Mesenchymal stem cell (in vitro differentiated cells and primary cell): ENCODE data around the gene MED26.

Experiments
- DNase-seq: peaks from one replicate; pipeline ENCODE4 v3.0.0-alpha.2; 2013
- H2AFZ ChIP-seq: one replicate; pipeline ENCODE4 v1.6.1; 2013; ENCODE audit warnings: low read depth, mild to moderate bottlenecking, control low read depth, inconsistent platforms, low read length, moderate library complexity
- H2AK5ac ChIP-seq: 2 replicates; pipeline ENCODE4 v1.6.1; 2013; ENCODE audit warnings: low read length, moderate library complexity, mild to moderate bottlenecking, inconsistent platforms; ENCODE audit not compliant: severe bottlenecking
- H2BK120ac ChIP-seq: one replicate; pipeline ENCODE4 v1.6.1; 2013; ENCODE audit warnings: low read depth, mild to moderate bottlenecking, inconsistent platforms, low read length, moderate library complexity
- H2BK12ac ChIP-seq, 2 experiments: one replicate each; pipeline ENCODE4 v1.6.1; 2013; ENCODE audit warnings: inconsistent platforms in 2 of 2, low read length in 2 of 2, mild to moderate bottlenecking in 2 of 2, moderate library complexity in 2 of 2, control low read depth in 1 of 2
- H2BK15ac ChIP-seq: one replicate; pipeline ENCODE4 v1.6.1; 2013; ENCODE audit warnings: mild to moderate bottlenecking, low read depth, inconsistent platforms; ENCODE audit not compliant: poor library complexity, severe bottlenecking
- H2BK5ac ChIP-seq: 2 replicates; pipeline ENCODE4 v1.6.1; 2013; ENCODE audit warnings: low read depth, mild to moderate bottlenecking, low read length, control low read depth, inconsistent platforms; ENCODE audit not compliant: poor library complexity, severe bottlenecking
- H3K14ac ChIP-seq, 2 experiments: one replicate each; pipeline ENCODE4 v1.6.1; 2013; ENCODE audit warnings: inconsistent platforms in 2 of 2, low read length in 2 of 2, control low read depth in 1 of 2, mild to moderate bottlenecking in 1 of 2, moderate library complexity in 1 of 2
- H3K18ac ChIP-seq, 2 experiments: one replicate each; pipeline ENCODE4 v1.6.1; 2013; ENCODE audit warnings: inconsistent platforms in 2 of 2, low read length in 2 of 2, control low read depth in 1 of 2, low read depth in 1 of 2, mild to moderate bottlenecking in 1 of 2
- H3K23ac ChIP-seq, 2 experiments: one replicate each; pipeline ENCODE4 v1.6.1; 2013; ENCODE audit warnings: inconsistent platforms in 2 of 2, low read length in 2 of 2, mild to moderate bottlenecking in 2 of 2, moderate library complexity in 2 of 2, control low read depth in 1 of 2
- H3K27ac ChIP-seq: 2 replicates; pipeline ENCODE4 v1.5.1; 2013; ENCODE audit warnings: mild to moderate bottlenecking, moderate library complexity, low read length, control low read depth, inconsistent platforms; ENCODE audit not compliant: poor library complexity, severe bottlenecking
- H3K27me3 ChIP-seq, 2 experiments: 2 replicates each; pipeline versions ENCODE4 v1.6.1 to v1.7.0; 2013; ENCODE audit warnings: low read length in 2 of 2, mild to moderate bottlenecking in 2 of 2, moderate library complexity in 2 of 2, control low read depth in 1 of 2, inconsistent platforms in 1 of 2; ENCODE audit not compliant: control insufficient read depth in 1 of 2, insufficient read depth in 1 of 2
- H3K36me3 ChIP-seq, 2 experiments: 2 replicates each; pipeline versions ENCODE4 v1.6.1 to v1.7.0; 2013; ENCODE audit warnings: low read length in 2 of 2, control low read depth in 1 of 2, inconsistent platforms in 1 of 2, low read depth in 1 of 2, mild to moderate bottlenecking in 1 of 2; ENCODE audit not compliant: insufficient read depth in 2 of 2, control insufficient read depth in 1 of 2
- H3K4ac ChIP-seq, 2 experiments: one replicate each; pipeline ENCODE4 v1.6.1; 2013; ENCODE audit warnings: inconsistent platforms in 2 of 2, low read length in 2 of 2, mild to moderate bottlenecking in 2 of 2, moderate library complexity in 2 of 2, control low read depth in 1 of 2, low read depth in 1 of 2
- H3K4me1 ChIP-seq: 2 replicates; pipeline ENCODE4 v1.6.1; 2013; ENCODE audit warnings: low read depth, low read length, control low read depth; ENCODE audit not compliant: control insufficient read depth, insufficient read depth
- H3K4me2 ChIP-seq: 2 replicates; pipeline ENCODE4 v1.6.1; 2013; ENCODE audit warnings: low read length, mild to moderate bottlenecking, inconsistent platforms; ENCODE audit not compliant: poor library complexity, severe bottlenecking
- H3K4me3 ChIP-seq, 2 experiments: 2 replicates each; pipeline versions ENCODE4 v1.5.1 to v1.7.0; 2013; ENCODE audit warnings: low read length in 2 of 2, mild to moderate bottlenecking in 2 of 2, control low read depth in 1 of 2, low read depth in 1 of 2; ENCODE audit not compliant: insufficient read depth in 1 of 2
- H3K79me1 ChIP-seq: replicated peaks from 2 replicates; pipeline ENCODE4 v1.6.1; 2013; ENCODE audit warnings: mild to moderate bottlenecking, control low read depth, low read length, inconsistent platforms; ENCODE audit not compliant: poor library complexity, severe bottlenecking
- H3K9ac ChIP-seq: 2 replicates; pipeline ENCODE4 v1.7.0; 2013; ENCODE audit warnings: mild to moderate bottlenecking, low read length, moderate library complexity
- H3K9me3 ChIP-seq: 2 replicates; pipeline ENCODE4 v1.7.0; 2013; ENCODE audit warnings: mild to moderate bottlenecking, low read length; ENCODE audit not compliant: control insufficient read depth
- H4K8ac ChIP-seq: one replicate; pipeline ENCODE4 v1.6.1; 2013; ENCODE audit warnings: inconsistent platforms, mild to moderate bottlenecking, low read length, moderate library complexity
- H4K91ac ChIP-seq: one replicate; pipeline ENCODE4 v1.6.1; 2013; ENCODE audit warnings: mild to moderate bottlenecking, low read length, inconsistent platforms
- WGBS: methylation state at CpG from one replicate; pipeline ENCODE4 v1.1.7; 2013; ENCODE audit warnings: mixed read lengths; 5-methylcytosine and 5-hydroxymethylcytosine counted together

MED26 gene

DNA sequence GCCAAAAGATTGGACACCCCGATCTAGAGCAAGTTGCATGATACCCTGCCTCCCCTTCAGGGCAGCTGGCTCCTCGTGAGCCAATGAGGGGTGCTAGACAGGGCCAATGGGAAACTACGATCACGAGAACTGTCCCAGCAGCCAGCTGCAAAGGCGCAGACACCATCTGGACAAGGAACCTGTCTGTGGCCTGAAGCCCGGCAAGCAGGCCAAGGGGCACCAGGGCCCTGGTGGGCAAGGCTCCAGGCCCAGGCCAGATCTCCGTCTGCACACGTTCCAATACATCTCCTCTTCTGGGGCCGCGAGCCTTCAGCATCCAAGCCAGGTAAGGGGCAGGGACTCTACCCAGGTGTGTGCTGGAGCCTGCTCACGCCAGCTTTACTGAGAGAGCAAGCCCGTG, 20.2 kb downstream of the MED26 start:
- Histone ChIP-seq H2AK5ac (no peak overlapping the region), H2BK12ac (peak overlapping the region; percentile 82 to 90), H3K4me1 (peaks cover 16% of the 10 kb centered on the region), H3K14ac (peak overlapping the region in 1 of 2 experiments; percentile 92), H2BK5ac (no peak overlapping the region), H2BK120ac (peak overlapping the region; percentile 91), H3K4me2 (no peak overlapping the region), H3K9me3 (no peaks in the 10 kb centered on the region), H4K91ac (peak overlapping the region; percentile 53), H3K27ac (no peak overlapping the region), H4K8ac (no peak overlapping the region), H3K36me3 (peaks cover 4 to 18% of the 10 kb centered on the region in 2 experiments), H3K27me3 (no peaks in the 10 kb centered on the region), H3K4me3 (no peak overlapping the region), H2AFZ (no peak overlapping the region), H3K23ac (peak overlapping the region in 1 of 2 experiments; percentile 63), H3K9ac (no peak overlapping the region), H3K79me1 (peaks cover 38% of the 10 kb centered on the region), H3K18ac (peak overlapping the region; percentile 6 to 90), H3K4ac (peak overlapping the region; percentile 3 to 40), H2BK15ac (peak overlapping the region; percentile 34)
- 97% methylated on average over 10 of the region's 12 CpGs for WGBS
- no peak for DNase-seq

DNA sequence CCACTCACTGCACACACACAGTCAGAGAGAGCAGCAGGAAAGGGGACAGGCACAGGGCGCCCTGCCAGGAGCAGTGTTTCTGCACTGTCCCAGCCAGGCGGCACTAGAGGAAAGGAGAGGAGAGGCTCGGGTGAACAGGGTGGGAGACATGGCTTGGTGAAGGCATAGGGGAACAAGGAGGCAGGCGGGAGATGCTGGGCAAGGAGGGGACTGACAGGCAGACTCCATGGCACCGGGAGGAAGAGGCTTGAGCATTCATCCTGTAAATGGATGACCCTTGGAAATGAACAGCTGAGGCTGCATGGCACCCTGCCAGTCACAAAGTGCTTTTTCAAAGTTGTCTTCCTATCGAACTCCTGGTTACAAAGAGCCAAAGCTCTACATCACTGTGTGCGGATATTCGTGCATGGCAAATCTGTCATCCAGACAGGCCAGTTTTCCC, 22.4 kb downstream of the MED26 start:
- Histone ChIP-seq H2BK120ac (no peak overlapping the region), H2BK15ac (peak overlapping the region; percentile 30), H2BK12ac (peak overlapping the region in 1 of 2 experiments; percentile 91), H2AFZ (peak overlapping the region; percentile 14), H3K9me3 (no peaks in the 10 kb centered on the region), H3K27ac (no peak overlapping the region), H4K8ac (peak overlapping the region; percentile 5), H3K4me1 (peaks cover 21% of the 10 kb centered on the region), H3K4me3 (no peak overlapping the region), H3K79me1 (peaks cover 40% of the 10 kb centered on the region), H3K23ac (peak overlapping the region in 1 of 2 experiments; percentile 94), H3K4me2 (no peak overlapping the region), H2AK5ac (no peak overlapping the region), H3K9ac (no peak overlapping the region), H3K14ac (peak overlapping the region in 1 of 2 experiments; percentile 70), H3K18ac (peak overlapping the region; percentile 30 to 46), H2BK5ac (no peak overlapping the region), H4K91ac (peak overlapping the region; percentile 78), H3K27me3 (no peaks in the 10 kb centered on the region), H3K36me3 (peaks cover 4 to 27% of the 10 kb centered on the region in 2 experiments), H3K4ac (peak overlapping the region in 1 of 2 experiments; percentile 81)
- 87% methylated on average over 8 of the region's 8 CpGs for WGBS
- DNase-seq = no peak

DNA sequence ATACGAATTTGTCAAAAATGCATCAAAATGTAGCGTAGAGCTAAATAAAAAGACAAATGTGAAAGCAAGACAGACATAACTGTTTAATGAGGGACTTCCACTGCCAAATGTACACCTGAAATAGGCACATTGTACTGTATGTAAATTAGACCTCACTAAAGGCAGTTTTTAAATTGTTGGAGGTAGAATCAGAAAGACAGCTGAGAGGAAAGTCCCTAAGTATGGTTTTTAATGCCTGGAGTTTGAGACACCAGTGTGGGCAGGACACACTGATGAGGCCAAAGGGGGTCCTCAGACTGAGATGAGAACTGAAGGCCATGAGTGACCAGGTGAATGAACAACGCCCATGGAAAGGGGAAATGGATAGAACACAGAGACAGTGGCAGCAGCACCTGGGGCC, 22.9 kb downstream of the MED26 start:
- H3K14ac ChIP-seq = no peak overlapping the region
- H3K79me1 ChIP-seq = peaks cover 44% of the 10 kb centered on the region
- H4K8ac ChIP-seq = no peak overlapping the region
- H3K4me1 ChIP-seq = peaks cover 22% of the 10 kb centered on the region
- H3K23ac ChIP-seq = no peak overlapping the region
- no peak overlapping the region for H2AK5ac ChIP-seq
- no peaks in the 10 kb centered on the region for H3K27me3 ChIP-seq
- no peak overlapping the region for H3K4me2 ChIP-seq
- no peak overlapping the region for H2BK120ac ChIP-seq
- WGBS = 98% methylated on average over 3 of the region's 3 CpGs
- peaks cover 4 to 27% of the 10 kb centered on the region in 2 experiments for H3K36me3 ChIP-seq
- H3K4ac ChIP-seq = peak overlapping the region in 1 of 2 experiments; percentile 81
- H3K18ac ChIP-seq = peak overlapping the region in 1 of 2 experiments; percentile 30
- no peak overlapping the region for H2AFZ ChIP-seq
- H3K9me3 ChIP-seq = no peaks in the 10 kb centered on the region
- DNase-seq = no peak
- peak overlapping the region; percentile 30 for H2BK15ac ChIP-seq
- no peak overlapping the region for H3K27ac ChIP-seq
- peak overlapping the region in 1 of 2 experiments; percentile 91 for H2BK12ac ChIP-seq
- peak overlapping the region; percentile 78 for H4K91ac ChIP-seq
- no peak overlapping the region for H2BK5ac ChIP-seq
- H3K4me3 ChIP-seq = no peak overlapping the region
- no peak overlapping the region for H3K9ac ChIP-seq

GRCh38 chr19:16604615-16605014, 23.4 kb downstream of the MED26 start:
- Histone ChIP-seq H3K79me1 (peaks cover 44% of the 10 kb centered on the region), H4K91ac (no peak overlapping the region), H2AK5ac (no peak overlapping the region), H2AFZ (no peak overlapping the region), H3K18ac (peak overlapping the region in 1 of 2 experiments; percentile 29), H3K23ac (peak overlapping the region in 1 of 2 experiments; percentile 74), H3K4me2 (no peak overlapping the region), H3K14ac (peak overlapping the region in 1 of 2 experiments; percentile 11), H3K36me3 (peaks cover 4 to 27% of the 10 kb centered on the region in 2 experiments), H3K4me3 (no peak overlapping the region), H3K4me1 (peaks cover 25% of the 10 kb centered on the region), H4K8ac (no peak overlapping the region), H3K4ac (no peak overlapping the region), H3K27ac (no peak overlapping the region), H3K9ac (no peak overlapping the region), H2BK120ac (no peak overlapping the region), H2BK12ac (no peak overlapping the region), H2BK15ac (no peak overlapping the region), H3K27me3 (no peaks in the 10 kb centered on the region), H2BK5ac (no peak overlapping the region), H3K9me3 (no peaks in the 10 kb centered on the region)
- 93% methylated on average over 5 of the region's 6 CpGs for WGBS
- DNase-seq = no peak
